IMR-90 (cell line): Measurements from ENCODE around the gene ROR2. TPM values are rescaled to one million over a fixed set of nuclear protein-coding genes. Genes with fewer than 3 reads are reported as not detected.

Experiments
- ATAC-seq: fragments of 200-7000 bp; cut with Tn5 transposase; 2 replicates; pipeline ENCODE4 v1.9.1; 2020; ENCODE audit warnings: low read depth, mild to moderate bottlenecking, moderate library complexity
- BruUV-seq: library from RNA; stranded (reverse); fragments of 400-500 nt; replicated peaks from 2 replicates; lab custom pipeline; 2021; lab: Mats Ljungman, UMichigan
- CTCF ChIA-PET: fragments of 300-600 bp; formaldehyde crosslinking; extraction: SDS; loops from one replicate; lab custom pipeline; 2021; ENCODE audit warnings: antibody characterized with exemption; lab: Yijun Ruan, JAX
- POLR2A ChIA-PET: fragments of 300-600 bp; sonication (Branson Sonifier 250); formaldehyde crosslinking; loops from one replicate; lab custom pipeline; 2022; ENCODE audit warnings: antibody characterized with exemption; ENCODE audit not compliant: unreplicated experiment; lab: Charles Lee
- DNase-seq: peaks from one replicate; pipeline ENCODE4 v3.0.0; 2013
- H2AFZ ChIP-seq: replicated peaks from 2 replicates; pipeline ENCODE3; 2013; ENCODE audit warnings: low read length, mild to moderate bottlenecking; ENCODE audit not compliant: poor library complexity
- H2AK5ac ChIP-seq: 2 replicates; pipeline ENCODE4 v1.6.1; 2013; ENCODE audit warnings: low read depth, low read length, inconsistent platforms
- H2AK9ac ChIP-seq: replicated peaks from 2 replicates; pipeline ENCODE3; 2013; ENCODE audit warnings: mild to moderate bottlenecking, low read depth, low read length, moderate library complexity; ENCODE audit not compliant: poor library complexity
- H2BK120ac ChIP-seq: 2 replicates; pipeline ENCODE4 v1.6.1; 2013; ENCODE audit warnings: low read depth, low read length, inconsistent platforms
- H2BK15ac ChIP-seq: 3 replicates; pipeline ENCODE4 v1.6.1; 2013; ENCODE audit warnings: low read depth, low read length, inconsistent platforms
- H2BK20ac ChIP-seq: 2 replicates; pipeline ENCODE4 v1.6.1; 2013; ENCODE audit warnings: low read depth, mild to moderate bottlenecking, inconsistent platforms, low read length, moderate library complexity
- H2BK5ac ChIP-seq: 2 replicates; pipeline ENCODE4 v1.6.1; 2013; ENCODE audit warnings: mild to moderate bottlenecking, low read depth, low read length, inconsistent platforms; ENCODE audit not compliant: poor library complexity, severe bottlenecking
- H3K14ac ChIP-seq: replicated peaks from 2 replicates; pipeline ENCODE4 v1.6.1; 2013; ENCODE audit warnings: low read depth, low read length, inconsistent platforms
- H3K18ac ChIP-seq: 2 replicates; pipeline ENCODE4 v1.6.1; 2013; ENCODE audit warnings: low read depth, low read length, control low read depth
- H3K23ac ChIP-seq: 2 replicates; pipeline ENCODE4 v1.6.1; 2013; ENCODE audit warnings: low read depth, low read length, inconsistent platforms
- H3K27ac ChIP-seq: 2 replicates; pipeline ENCODE4 v1.5.1; 2013; ENCODE audit warnings: mild to moderate bottlenecking, control low read depth, low read length; ENCODE audit not compliant: insufficient read depth
- H3K27me3 ChIP-seq: 2 replicates; pipeline ENCODE4 v1.6.1; 2013; ENCODE audit warnings: low read length; ENCODE audit not compliant: control insufficient read depth, insufficient read depth
- H3K36me3 ChIP-seq: 2 replicates; pipeline ENCODE4 v1.6.1; 2013; ENCODE audit warnings: low read length, mixed read lengths; ENCODE audit not compliant: control insufficient read depth, insufficient read depth
- H3K4ac ChIP-seq: 2 replicates; pipeline ENCODE4 v1.6.1; 2013; ENCODE audit warnings: low read depth, low read length, inconsistent platforms
- H3K4me1 ChIP-seq: 2 replicates; pipeline ENCODE4 v1.6.1; 2013; ENCODE audit warnings: low read length, mixed read lengths; ENCODE audit not compliant: control insufficient read depth, insufficient read depth
- H3K4me2 ChIP-seq: 2 replicates; pipeline ENCODE4 v1.6.1; 2013; ENCODE audit warnings: low read depth, mild to moderate bottlenecking, control low read depth, low read length, moderate library complexity
- H3K4me3 ChIP-seq: 2 replicates; pipeline ENCODE4 v1.5.1; 2013; ENCODE audit warnings: low read depth, mild to moderate bottlenecking, control low read depth, low read length, moderate library complexity; ENCODE audit not compliant: insufficient read depth
- H3K56ac ChIP-seq: 2 replicates; pipeline ENCODE4 v1.6.1; 2013; ENCODE audit warnings: low read length, inconsistent platforms; ENCODE audit not compliant: insufficient read depth; ENCODE audit errors: extremely low read depth
- H3K79me1 ChIP-seq, 2 experiments: 2 replicates each; pipeline ENCODE4 v1.6.1; 2013; ENCODE audit warnings: low read length in 2 of 2, inconsistent platforms in 1 of 2, low read depth in 1 of 2
- H3K9ac ChIP-seq: 2 replicates; pipeline ENCODE4 v1.6.1; 2013; ENCODE audit warnings: low read depth, low read length, control low read depth
- H3K9me1 ChIP-seq: 2 replicates; pipeline ENCODE4 v1.6.1; 2013; ENCODE audit warnings: low read length, inconsistent platforms; ENCODE audit not compliant: insufficient read depth
- H3K9me3 ChIP-seq: 2 replicates; pipeline ENCODE4 v1.6.1; 2013; ENCODE audit warnings: low read length; ENCODE audit not compliant: control insufficient read depth, insufficient read depth
- H4K20me1 ChIP-seq: 2 replicates; pipeline ENCODE4 v1.6.1; 2013; ENCODE audit warnings: low read length, inconsistent platforms; ENCODE audit not compliant: insufficient read depth
- H4K5ac ChIP-seq: 2 replicates; pipeline ENCODE4 v1.6.1; 2013; ENCODE audit warnings: mild to moderate bottlenecking, low read depth, low read length, control low read depth
- H4K8ac ChIP-seq, 2 experiments: 2 replicates each; pipeline ENCODE4 v1.6.1; 2013; ENCODE audit warnings: low read depth in 2 of 2, low read length in 2 of 2, control low read depth in 1 of 2, inconsistent platforms in 1 of 2
- H4K91ac ChIP-seq: 2 replicates; pipeline ENCODE4 v1.6.1; 2013; ENCODE audit warnings: low read depth, low read length, inconsistent platforms; ENCODE audit not compliant: insufficient read depth
- BHLHE40 ChIP-seq: fragments of 150-350 bp; IDR thresholded peaks from 2 replicates; pipeline ENCODE4 v1.6.1; 2016; ENCODE audit warnings: mild to moderate bottlenecking, low read depth, low read length
- CTCF ChIP-seq: conservative IDR thresholded peaks from 2 replicates; pipeline ENCODE4 v1.5.1; 2012; ENCODE audit warnings: mild to moderate bottlenecking, low read depth, low read length, improper control_type of control experiment
- FOS ChIP-seq: fragments of 150-350 bp; IDR thresholded peaks from 2 replicates; pipeline ENCODE4 v1.6.1; 2016; ENCODE audit warnings: low read depth, low read length
- MAFK ChIP-seq: IDR thresholded peaks from 2 replicates; pipeline ENCODE4 v1.6.1; 2012; ENCODE audit warnings: low read depth, low read length, improper control_type of control experiment
- MAZ ChIP-seq: IDR thresholded peaks from 2 replicates; pipeline ENCODE4 v1.6.1; 2012; ENCODE audit warnings: low read depth, mild to moderate bottlenecking, low read length, improper control_type of control experiment, moderate library complexity, borderline replicate concordance
- MXI1 ChIP-seq: IDR thresholded peaks from 2 replicates; pipeline ENCODE4 v1.6.1; 2012; ENCODE audit warnings: low read depth, mild to moderate bottlenecking, low read length, moderate library complexity, borderline replicate concordance
- RCOR1 ChIP-seq: IDR thresholded peaks from 2 replicates; pipeline ENCODE4 v1.6.1; 2012; ENCODE audit warnings: mild to moderate bottlenecking, low read length, improper control_type of control experiment; ENCODE audit not compliant: insufficient replicate concordance
- RFX5 ChIP-seq: IDR thresholded peaks from 2 replicates; pipeline ENCODE4 v1.8.0; 2012; ENCODE audit warnings: low read depth, mild to moderate bottlenecking, low read length, moderate library complexity
- SMC3 ChIP-seq: fragments of 150-350 bp; IDR thresholded peaks from 2 replicates; pipeline ENCODE4 v1.6.1; 2016; ENCODE audit warnings: low read depth, mild to moderate bottlenecking, antibody characterized with exemption, low read length, moderate library complexity
- WGBS, 2 experiments: methylation state at CpG; one replicate each; pipeline versions ENCODE4 v1.1.5 to v1.1.7; 2013; ENCODE audit warnings: missing lambda C conversion rate in 2 of 2; ENCODE audit not compliant: insufficient read length in 1 of 2; ENCODE audit errors: extremely low coverage in 2 of 2; 5-methylcytosine and 5-hydroxymethylcytosine counted together
- dilution Hi-C: fragments of 300-500 bp; cut with HindIII; formaldehyde crosslinking; loops from one replicate; pipeline ENCODE4 v1.14.3; 2018; ENCODE audit warnings: low sequenced_read_pairs; ENCODE audit not compliant: unreplicated experiment
- in situ Hi-C: fragments of 300-500 bp; cut with MboI; formaldehyde crosslinking; loops from 3 replicates; pipeline ENCODE4 v1.14.3; 2019; ENCODE audit warnings: low sequenced_read_pairs, inconsistent platforms, mixed read lengths
- intact Hi-C: fragments of 100-400 bp; cut with micrococcal nuclease; formaldehyde crosslinking; loops from 2 replicates; pipeline ENCODE4 v1.10.0; 2022
- polyA plus RNA-seq, 3 experiments: library from polyadenylated mRNA; depleted of rRNA; stranded (reverse); fragments of >200 nt; gene quantifications; 2 replicates each; pipeline ENCODE4 v1.2.3, GENCODE V29; 2012; ENCODE audit warnings: low replicate concordance in 1 of 3
- total RNA-seq: library from RNA; depleted of rRNA; stranded (reverse); fragments of >200 nt; gene quantifications from 2 replicates; pipeline ENCODE4 v1.2.3, GENCODE V29; 2012

The ROR2 gene
- total and polyA plus RNA-seq, 2 of the 4 experiments (the other 2 are of a cell fraction) = 2.3 to 4.8 TPM

DNA sequence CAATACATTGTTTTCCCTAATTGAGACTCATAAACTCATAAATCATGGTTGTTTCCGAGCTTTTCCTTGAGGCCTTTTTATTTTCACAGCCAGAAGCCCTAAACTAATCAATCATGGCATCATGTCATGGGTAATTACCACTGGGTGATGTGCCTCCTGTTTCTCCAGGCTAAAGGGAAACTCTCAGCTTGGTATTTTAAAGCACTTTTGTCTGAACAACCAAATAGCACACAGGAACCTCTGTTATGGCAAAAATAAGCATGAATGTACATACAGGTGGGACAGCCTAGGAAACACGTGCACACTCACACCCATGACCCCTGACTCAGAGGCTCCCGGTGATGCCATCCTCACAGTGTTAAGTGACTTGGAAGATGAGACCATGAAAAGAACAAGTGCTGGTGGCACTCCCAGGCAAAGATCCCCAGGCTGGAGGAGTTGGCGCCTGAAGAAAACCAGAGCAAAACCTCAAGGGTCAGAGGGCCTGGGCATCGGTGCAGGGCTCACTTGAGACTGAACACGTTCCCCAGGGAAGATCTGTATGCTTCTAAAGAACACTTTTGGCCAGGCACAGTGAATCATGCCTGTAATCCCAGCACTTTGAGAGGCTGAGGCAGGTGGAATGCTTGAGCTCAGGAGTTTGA lies 154.3 kb downstream of the ROR2 start:
- Histone ChIP-seq H3K9ac (no peak overlapping the region), H4K91ac (no peak overlapping the region; the same call in 1 of the 2 replicates), H3K36me3 (no peaks in the 10 kb centered on the region), H2AK9ac (no peak overlapping the region), H3K4me2 (no peak overlapping the region), H2AK5ac (no peak overlapping the region), H4K8ac (no peak overlapping the region), H2BK15ac (no peak overlapping the region), H3K18ac (no peak overlapping the region), H4K20me1 (peaks cover 4% of the 10 kb centered on the region; the same call in 1 of the 2 replicates), H3K4me3 (no peak overlapping the region), H2AFZ (no peak overlapping the region), H3K27me3 (no peaks in the 10 kb centered on the region), H2BK5ac (no peak overlapping the region), H3K9me3 (no peaks in the 10 kb centered on the region), H3K23ac (no peak overlapping the region), H3K4ac (no peak overlapping the region), H3K9me1 (peaks cover 4% of the 10 kb centered on the region), H2BK20ac (no peak overlapping the region), H3K14ac (no peak overlapping the region), H3K27ac (no peak overlapping the region), H4K5ac (no peak overlapping the region), H3K79me1 (0 out of 4 replicates have a peak, but pooled peaks cover 0 to 2% of the 10 kb centered on the region in 2 experiments), H3K4me1 (peaks cover 6% of the 10 kb centered on the region; the same call in 1 of the 2 replicates), H2BK120ac (no peak overlapping the region), H3K56ac (no peak overlapping the region)
- ChIA-PET CTCF (no interaction called here), POLR2A (no interaction called here)
- in situ Hi-C loops = no loop called here
- DNase-seq = peak; percentile 22
- 77% methylated on average over 3 of the region's 6 CpGs; no CpG with 5 or more reads in 1 of the 2 experiments for WGBS, 2 experiments
- no TSS peak for BruUV-seq
- intact Hi-C loops = no loop called here
- no peak for ATAC-seq
- no peak for TF ChIP-seq RFX5
- no peak for TF ChIP-seq BHLHE40
- no peak for TF ChIP-seq MXI1
- no peak for TF ChIP-seq CTCF
- TF ChIP-seq MAZ = no peak
- no peak for TF ChIP-seq MAFK
- TF ChIP-seq SMC3 = no peak
- no peak for TF ChIP-seq RCOR1
- no peak for TF ChIP-seq FOS
- dilution Hi-C loops = no loop called here
